Calu3 (cell line): ENCODE data around the gene PCSK4. TPM values are rescaled to one million over a fixed set of nuclear protein-coding genes. Genes with fewer than 3 reads are reported as not detected.
"Not testable (repeated sequence)": the region's sequence is repeated elsewhere in the genome, so short reads cannot be mapped to it uniquely, and the experiment has no call there.

ENCODE experiments used
- BruUV-seq: library from RNA; stranded (reverse); fragments of 400-500 nt; replicated peaks from 2 replicates; lab custom pipeline; 2021; lab: Mats Ljungman, UMichigan
- CTCF ChIA-PET: fragments of 300-600 bp; sonication (Branson Sonifier 250); formaldehyde crosslinking; loops from one replicate; lab custom pipeline; 2022; ENCODE audit warnings: antibody characterized with exemption; lab: Charles Lee
- DNase-seq: peaks from one replicate; pipeline ENCODE4 v3.0.0; 2022
- H3K27ac Mint-ChIP-seq: one replicate; pipeline ENCODE4 v1.8.0; 2022; ENCODE audit warnings: mixed read lengths; ENCODE audit not compliant: unreplicated experiment
- H3K27me3 Mint-ChIP-seq: one replicate; pipeline ENCODE4 v1.8.0; 2022; ENCODE audit warnings: mixed read lengths; ENCODE audit not compliant: unreplicated experiment
- H3K36me3 Mint-ChIP-seq: one replicate; pipeline ENCODE4 v1.8.0; 2022; ENCODE audit warnings: mild to moderate bottlenecking, moderate library complexity, mixed read lengths; ENCODE audit not compliant: insufficient read depth, unreplicated experiment
- H3K4me1 Mint-ChIP-seq: one replicate; pipeline ENCODE4 v1.8.0; 2022; ENCODE audit warnings: mild to moderate bottlenecking, low read depth, mixed read lengths; ENCODE audit not compliant: unreplicated experiment
- H3K4me3 Mint-ChIP-seq: one replicate; pipeline ENCODE4 v1.8.0; 2022; ENCODE audit warnings: mild to moderate bottlenecking, low read depth, moderate library complexity, mixed read lengths; ENCODE audit not compliant: unreplicated experiment
- H3K9me3 Mint-ChIP-seq: one replicate; pipeline ENCODE4 v1.8.0; 2022; ENCODE audit warnings: low read depth, mixed read lengths; ENCODE audit not compliant: unreplicated experiment
- CTCF ChIP-seq: fragments of 200-600 bp; IDR thresholded peaks from one replicate; pipeline ENCODE4 v1.8.0; 2022; ENCODE audit warnings: antibody characterized with exemption; ENCODE audit not compliant: unreplicated experiment
- intact Hi-C: fragments of 100-400 bp; cut with micrococcal nuclease; formaldehyde crosslinking; loops from one replicate; pipeline ENCODE4 v1.10.0; 2022; ENCODE audit not compliant: unreplicated experiment
- total RNA-seq: library from RNA; stranded (reverse); gene quantifications from 2 replicates; pipeline ENCODE4 v1.2.3, GENCODE V29; 2022

Gene PCSK4
- total RNA-seq, 1 experiment from 2014 or later = 5.5 TPM

DNA sequence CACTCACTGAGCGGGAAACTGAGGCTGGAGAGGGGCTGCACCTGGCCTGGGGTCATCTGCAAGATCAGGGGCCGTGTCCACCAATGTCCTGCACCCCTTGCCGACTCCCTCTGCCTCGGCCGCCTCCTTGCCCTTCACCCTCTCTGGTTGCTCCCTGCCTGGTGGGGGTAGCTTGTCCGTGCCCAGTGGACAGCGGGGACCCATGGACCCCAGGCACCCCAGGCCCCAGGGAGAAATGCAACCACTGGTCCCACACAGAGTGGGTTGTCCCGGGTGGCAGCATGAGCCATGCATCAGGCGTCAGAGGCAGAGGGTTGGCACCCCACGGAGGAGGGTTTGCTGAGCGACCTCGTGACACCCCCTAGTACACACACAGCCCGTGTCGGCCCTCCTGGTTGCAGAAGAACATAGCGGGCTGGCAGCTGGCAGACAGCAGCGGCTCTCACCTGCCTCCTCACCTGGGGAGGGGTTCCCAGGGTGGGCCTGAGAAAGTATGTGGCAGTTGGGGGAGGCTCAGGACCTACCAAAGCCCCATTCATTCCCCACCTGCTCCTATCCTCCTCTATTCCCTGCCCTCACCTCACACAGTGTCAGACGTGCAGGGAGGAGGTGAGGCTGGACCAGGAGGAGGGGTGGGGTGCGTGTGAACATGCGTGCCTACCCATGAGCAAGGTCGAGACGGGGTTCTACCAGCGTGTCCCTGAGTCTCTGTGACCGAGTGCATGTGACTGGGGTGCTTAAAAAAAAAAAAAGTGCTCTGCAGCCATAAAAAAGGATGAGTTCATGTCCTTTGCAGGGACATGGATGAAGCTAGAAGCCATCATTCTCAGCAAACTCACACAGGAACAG, 14.0 kb upstream of the PCSK4 start:
- no peak for TF ChIP-seq CTCF
- Mint-ChIP-seq H3K4me3 (no peak overlapping the region), H3K27me3 (no peaks in the 10 kb centered on the region), H3K4me1 (no peaks in the 10 kb centered on the region), H3K36me3 (peaks cover 10% of the 10 kb centered on the region), H3K27ac (no peak overlapping the region), H3K9me3 (no peaks in the 10 kb centered on the region)
- CTCF ChIA-PET = no interaction called here
- intact Hi-C loops = no loop called here
- BruUV-seq = no TSS peak
- DNase-seq = no peak

GRCh38 chr19:1503089-1503924, 13.2 kb upstream of the PCSK4 start:
- no TSS peak for BruUV-seq
- Mint-ChIP-seq H3K36me3 (peaks cover 10% of the 10 kb centered on the region), H3K4me3 (no peak overlapping the region), H3K4me1 (no peaks in the 10 kb centered on the region), H3K27ac (no peak overlapping the region), H3K9me3 (no peaks in the 10 kb centered on the region), H3K27me3 (no peaks in the 10 kb centered on the region)
- peak; percentile 47 for DNase-seq
- CTCF ChIA-PET = no interaction called here
- intact Hi-C loops = no loop called here
- peak; percentile 76 for TF ChIP-seq CTCF

DNA sequence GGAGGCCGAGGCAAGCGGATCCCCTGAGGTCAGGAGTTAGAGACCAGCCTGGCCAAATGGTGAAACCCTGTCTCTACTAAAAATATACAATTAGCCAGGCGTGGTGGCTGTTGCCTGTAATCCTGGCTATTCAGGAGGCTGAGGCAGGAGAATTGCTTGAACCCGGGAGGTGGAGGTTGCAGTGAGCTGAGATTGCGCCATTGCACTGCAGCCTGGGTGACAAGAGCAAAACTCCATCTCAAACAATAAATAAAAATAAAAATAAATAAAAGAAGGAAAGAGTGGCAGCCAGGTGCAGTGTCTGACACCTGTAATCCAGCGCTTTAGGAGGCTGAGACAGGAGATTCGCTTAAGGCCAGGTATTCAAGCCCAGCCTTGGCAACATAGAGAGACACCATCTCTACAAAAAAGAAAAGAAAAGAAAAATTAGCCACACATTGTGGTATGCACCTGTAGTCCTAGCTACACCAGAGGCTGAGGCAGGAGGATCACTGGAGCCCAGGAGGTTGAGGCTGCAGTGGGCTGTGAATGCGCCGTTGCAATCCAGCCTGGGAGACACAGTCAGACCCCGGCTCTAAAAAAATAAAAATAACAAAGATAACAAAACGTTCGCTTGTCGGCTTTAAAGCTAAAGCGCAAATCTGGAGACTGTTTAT, 12.4 kb upstream of the PCSK4 start:
- CTCF ChIA-PET = no interaction called here
- H3K27ac Mint-ChIP-seq = no peak overlapping the region
- intact Hi-C loops = no loop called here
- no peak overlapping the region for H3K4me3 Mint-ChIP-seq
- no peaks in the 10 kb centered on the region for H3K4me1 Mint-ChIP-seq
- no peaks in the 10 kb centered on the region for H3K9me3 Mint-ChIP-seq
- TF ChIP-seq CTCF = no peak
- no TSS peak for BruUV-seq
- DNase-seq = no peak
- peaks cover 5% of the 10 kb centered on the region for H3K36me3 Mint-ChIP-seq
- H3K27me3 Mint-ChIP-seq = no peaks in the 10 kb centered on the region

DNA sequence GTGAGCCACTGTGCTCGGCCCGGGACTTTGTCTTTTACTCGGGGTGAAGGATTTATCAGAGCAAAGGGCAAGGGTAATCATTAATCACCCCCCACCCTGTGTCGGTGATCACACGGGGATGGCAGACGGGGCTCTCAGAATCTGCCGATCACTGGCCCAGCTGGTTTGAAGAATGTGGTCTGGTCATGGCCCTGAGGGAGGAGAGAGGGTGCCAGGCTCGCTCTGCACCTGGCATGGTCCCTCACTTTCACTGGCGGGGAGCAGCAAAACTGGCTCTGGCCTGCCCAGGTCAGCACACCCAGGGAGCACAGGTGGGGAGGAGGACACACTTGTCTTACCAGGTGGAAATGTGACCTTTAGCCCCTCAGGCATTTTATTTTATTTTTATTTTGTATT, 11.0 kb upstream of the PCSK4 start:
- CTCF ChIA-PET = no interaction called here
- intact Hi-C loops = no loop called here
- peaks cover 7% of the 10 kb centered on the region for H3K4me1 Mint-ChIP-seq
- TF ChIP-seq CTCF = no peak
- peaks cover 3% of the 10 kb centered on the region for H3K36me3 Mint-ChIP-seq
- BruUV-seq = no TSS peak
- peak; percentile 39 for DNase-seq
- H3K27me3 Mint-ChIP-seq = peaks cover 9% of the 10 kb centered on the region
- H3K9me3 Mint-ChIP-seq = no peaks in the 10 kb centered on the region
- H3K27ac Mint-ChIP-seq = no peak overlapping the region
- H3K4me3 Mint-ChIP-seq = no peak overlapping the region

- peaks cover 11% of the 10 kb centered on the region for H3K27me3 Mint-ChIP-seq
- H3K4me3 Mint-ChIP-seq, intact Hi-C loops, H3K36me3 Mint-ChIP-seq, H3K4me1 Mint-ChIP-seq, DNase-seq, CTCF ChIA-PET, BruUV-seq, H3K9me3 Mint-ChIP-seq, H3K27ac Mint-ChIP-seq: not testable (repeated sequence)
These were observed 9.1 kb upstream of the PCSK4 start for GRCh38 chr19:1499231-1499630.
